Right lobe of liver (tissue), 6 donors: ENCODE measurements around the gene ZNF394. TPM values are rescaled to one million over a fixed set of nuclear protein-coding genes. Genes with fewer than 3 reads are reported as not detected.

Source experiments
- ATAC-seq, 4 donors: fragments of 200-7000 bp; cut with Tn5 transposase; one replicate each; pipeline ENCODE4 v1.9.1; 2020; ENCODE audit warnings: mild to moderate bottlenecking in 4 of 4, moderate library complexity in 4 of 4
- DNase-seq, 3 donors: peaks; one replicate each; pipeline ENCODE4 v3.0.0-alpha.2; 2020
- H3K27ac ChIP-seq, 3 donors: fragments of 200-600 bp; one replicate each; pipeline ENCODE4 v1.8.0; 2022
- H3K27me3 ChIP-seq, 2 donors: fragments of 200-600 bp; one replicate each; pipeline ENCODE4 v1.8.0; 2022
- H3K36me3 ChIP-seq, 4 donors: fragments of 200-600 bp; sonication (generic) in 1 of 4; one replicate each; pipeline versions ENCODE4 v1.5.1 to v1.8.0; 2017 to 2022; ENCODE audit warnings: control low read depth in 1 of 4
- H3K4me1 ChIP-seq, 4 donors: fragments of 200-600 bp; sonication (generic) in 1 of 4; one replicate each; pipeline versions ENCODE4 v1.5.1 to v1.8.0; 2017 to 2022; ENCODE audit warnings: control low read depth in 1 of 4
- H3K4me3 ChIP-seq, 3 donors: fragments of 200-600 bp; one replicate each; pipeline ENCODE4 v1.8.0; 2022
- H3K9me3 ChIP-seq, 4 donors: fragments of 200-600 bp; sonication (generic) in 1 of 4; one replicate each; pipeline versions ENCODE4 v1.5.1 to v1.8.0; 2017 to 2022; ENCODE audit warnings: control low read depth in 1 of 4
- POLR2A ChIP-seq: fragments of 450-650 bp; IDR thresholded peaks from one replicate; pipeline ENCODE4 v1.6.1; 2017; ENCODE audit warnings: antibody characterized with exemption, mild to moderate bottlenecking
- WGBS: methylation state at CpG from one replicate; pipeline ENCODE4 v1.1.6; 2018; ENCODE audit warnings: low coverage, low lambda C conversion rate; ENCODE audit not compliant: insufficient coverage; ENCODE audit errors: missing lambda C conversion rate; 5-methylcytosine and 5-hydroxymethylcytosine counted together
- intact Hi-C, 2 donors: fragments of 100-400 bp; cut with DNase I; formaldehyde crosslinking; loops; one replicate each; pipeline versions ENCODE4 v1.11.2 to v1.14.1; 2022
- total RNA-seq, 6 experiments: library from RNA; depleted of rRNA in 2 of 6; stranded (reverse); fragments of >200 nt in 2 of 6; fragmentation: NEBNext Ultra II Directional in 3 of 6; extraction: Animal tissue kit (Norgen Biotek cat#: 25700) in 3 of 6; gene quantifications; one replicate each; pipeline versions ENCODE4 v1.1.0 to v1.2.4, GENCODE V29; 2016 to 2023
- TF ChIP-seq, protein P1 (sequence below), 4 donors: fragments of 200-600 bp in 3 of 4; fragments of 450-650 bp in 1 of 4; IDR thresholded peaks; one replicate each; pipeline versions ENCODE4 v1.5.1 to v1.8.0; 2016 to 2022; ENCODE audit warnings: antibody characterized with exemption in 4 of 4, mild to moderate bottlenecking in 2 of 4
- donor health status: DM: no; HTN: yes; CAD: no.
- donor health status: DM: no; HTN: no; CAD: no.
- donor health status: DM: no; HTN: no; CAD: no.
- donor health status: DM: no; HTN: yes; CAD: no.
- donor health status: DM: no; HTN: yes; CAD: no.

Gene ZNF394
- total RNA-seq, 6 experiments from 2014 or later: 6.6 to 12.3 (median 9.4) TPM

- Histone ChIP-seq H3K27me3 (no peaks in the 10 kb centered on the region), H3K9me3 (no peaks in the 10 kb centered on the region), H3K36me3 (peaks cover 0 to 54% (median 18%) of the 10 kb centered on the region in 4 donors), H3K4me1 (no peaks in the 10 kb centered on the region), H3K27ac (no peak overlapping the region), H3K4me3 (no peak overlapping the region)
- 97% methylated on average over 4 of the region's 9 CpGs for WGBS
- intact Hi-C loops: no loop called here
- DNase-seq (no peak), ATAC-seq (no peak)
- no peak for TF ChIP-seq POLR2A
- TF ChIP-seq, protein P1, sequence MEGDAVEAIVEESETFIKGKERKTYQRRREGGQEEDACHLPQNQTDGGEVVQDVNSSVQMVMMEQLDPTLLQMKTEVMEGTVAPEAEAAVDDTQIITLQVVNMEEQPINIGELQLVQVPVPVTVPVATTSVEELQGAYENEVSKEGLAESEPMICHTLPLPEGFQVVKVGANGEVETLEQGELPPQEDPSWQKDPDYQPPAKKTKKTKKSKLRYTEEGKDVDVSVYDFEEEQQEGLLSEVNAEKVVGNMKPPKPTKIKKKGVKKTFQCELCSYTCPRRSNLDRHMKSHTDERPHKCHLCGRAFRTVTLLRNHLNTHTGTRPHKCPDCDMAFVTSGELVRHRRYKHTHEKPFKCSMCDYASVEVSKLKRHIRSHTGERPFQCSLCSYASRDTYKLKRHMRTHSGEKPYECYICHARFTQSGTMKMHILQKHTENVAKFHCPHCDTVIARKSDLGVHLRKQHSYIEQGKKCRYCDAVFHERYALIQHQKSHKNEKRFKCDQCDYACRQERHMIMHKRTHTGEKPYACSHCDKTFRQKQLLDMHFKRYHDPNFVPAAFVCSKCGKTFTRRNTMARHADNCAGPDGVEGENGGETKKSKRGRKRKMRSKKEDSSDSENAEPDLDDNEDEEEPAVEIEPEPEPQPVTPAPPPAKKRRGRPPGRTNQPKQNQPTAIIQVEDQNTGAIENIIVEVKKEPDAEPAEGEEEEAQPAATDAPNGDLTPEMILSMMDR (IDR thresholded peaks at IDR 0.05): no peak
Measured at GRCh38 chr7:99455874-99456273, 44.2 kb downstream of the ZNF394 start.

- no peak for TF ChIP-seq POLR2A
- TF ChIP-seq, protein P1 (IDR thresholded peaks at IDR 0.05): no peak
- H3K27ac ChIP-seq: no peak overlapping the region
- no peak overlapping the region for H3K4me3 ChIP-seq
- WGBS: 95% methylated on average over 3 of the region's 11 CpGs
- H3K36me3 ChIP-seq: peaks cover 0 to 57% (median 7%) of the 10 kb centered on the region in 4 donors
- H3K9me3 ChIP-seq: no peaks in the 10 kb centered on the region
- no peaks in the 10 kb centered on the region for H3K4me1 ChIP-seq
- ATAC-seq (peak in 1 of 4 donors; percentile 10), DNase-seq (no peak)
- intact Hi-C loops: no loop called here
- H3K27me3 ChIP-seq: no peaks in the 10 kb centered on the region
Measured at GRCh38 chr7:99453105-99453504, 47.0 kb downstream of the ZNF394 start.

GRCh38 chr7:99452541-99452940 is 47.5 kb downstream of the ZNF394 start:
- H3K36me3 ChIP-seq: peaks cover 0 to 56% (median 6%) of the 10 kb centered on the region in 4 donors
- 100% methylated on average over 1 of the region's 13 CpGs for WGBS
- H3K4me1 ChIP-seq: no peaks in the 10 kb centered on the region
- H3K27ac ChIP-seq: no peak overlapping the region
- H3K27me3 ChIP-seq: no peaks in the 10 kb centered on the region
- intact Hi-C loops: no loop called here
- DNase-seq: no peak
- no peak for ATAC-seq
- H3K9me3 ChIP-seq: no peaks in the 10 kb centered on the region
- TF ChIP-seq, protein P1 (IDR thresholded peaks at IDR 0.05): no peak
- TF ChIP-seq POLR2A: no peak
- H3K4me3 ChIP-seq: no peak overlapping the region

GRCh38 chr7:99451936-99452335 is 48.1 kb downstream of the ZNF394 start:
- ATAC-seq: no peak
- intact Hi-C loops: no loop called here

More at GRCh38 chr7:99451936-99452335, 48.1 kb downstream of the ZNF394 start:
- no peak for DNase-seq
- Histone ChIP-seq H3K4me3 (no peak overlapping the region), H3K4me1 (no peaks in the 10 kb centered on the region), H3K27ac (no peak overlapping the region), H3K36me3 (peaks cover 0 to 50% (median 5%) of the 10 kb centered on the region in 4 donors), H3K27me3 (no peaks in the 10 kb centered on the region), H3K9me3 (no peaks in the 10 kb centered on the region)
- no peak for TF ChIP-seq POLR2A
- TF ChIP-seq, protein P1 (IDR thresholded peaks at IDR 0.05): no peak
- no CpG with 5 or more reads among the region's 8 CpGs for WGBS
